IMR-90 (cell line): ENCODE data around the gene EPS8.

Experiments
- BHLHE40 ChIP-seq: fragments of 150-350 bp; IDR thresholded peaks from 2 replicates; pipeline ENCODE4 v1.6.1; 2016; ENCODE audit warnings: mild to moderate bottlenecking, low read depth, low read length
- MAZ ChIP-seq: IDR thresholded peaks from 2 replicates; pipeline ENCODE4 v1.6.1; 2012; ENCODE audit warnings: low read depth, mild to moderate bottlenecking, low read length, improper control_type of control experiment, moderate library complexity, borderline replicate concordance
- POLR2A ChIP-seq: IDR thresholded peaks from 2 replicates; pipeline ENCODE4 v1.6.1; 2012; ENCODE audit warnings: mild to moderate bottlenecking, low read depth, low read length
- RAD21 ChIP-seq: IDR thresholded peaks from 2 replicates; pipeline ENCODE4 v1.6.1; 2012; ENCODE audit warnings: low read length, improper control_type of control experiment
- TF ChIP-seq, protein P1 (sequence below): conservative IDR thresholded peaks from 2 replicates; pipeline ENCODE4 v1.5.1; 2012; ENCODE audit warnings: mild to moderate bottlenecking, low read depth, low read length, improper control_type of control experiment
- TF ChIP-seq, protein P2 (sequence below): fragments of 150-350 bp; IDR thresholded peaks from 2 replicates; pipeline ENCODE4 v1.6.1; 2017; ENCODE audit warnings: mild to moderate bottlenecking, antibody characterized with exemption, low read length, low read depth

DNA sequence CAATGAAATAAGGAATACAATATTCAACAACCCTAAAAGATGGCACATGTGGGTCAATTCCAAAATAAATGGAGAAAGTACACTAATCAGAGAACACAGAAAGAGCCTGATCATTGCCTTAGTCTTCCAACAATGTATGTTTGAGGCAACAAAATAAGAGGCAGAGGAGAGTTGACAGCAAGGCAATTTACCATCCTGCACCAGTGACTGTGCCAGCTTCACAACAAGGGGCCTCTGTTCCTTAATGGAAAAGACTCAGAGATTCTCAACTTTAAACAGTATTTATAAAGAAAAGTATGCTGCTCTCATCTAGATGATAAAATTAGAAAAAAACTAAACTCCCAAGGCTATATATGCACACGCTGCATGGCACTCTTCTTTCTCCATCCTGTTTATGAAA, 25.9 kb downstream of the EPS8 start:
- TF ChIP-seq RAD21: no peak
- TF ChIP-seq, protein P1, sequence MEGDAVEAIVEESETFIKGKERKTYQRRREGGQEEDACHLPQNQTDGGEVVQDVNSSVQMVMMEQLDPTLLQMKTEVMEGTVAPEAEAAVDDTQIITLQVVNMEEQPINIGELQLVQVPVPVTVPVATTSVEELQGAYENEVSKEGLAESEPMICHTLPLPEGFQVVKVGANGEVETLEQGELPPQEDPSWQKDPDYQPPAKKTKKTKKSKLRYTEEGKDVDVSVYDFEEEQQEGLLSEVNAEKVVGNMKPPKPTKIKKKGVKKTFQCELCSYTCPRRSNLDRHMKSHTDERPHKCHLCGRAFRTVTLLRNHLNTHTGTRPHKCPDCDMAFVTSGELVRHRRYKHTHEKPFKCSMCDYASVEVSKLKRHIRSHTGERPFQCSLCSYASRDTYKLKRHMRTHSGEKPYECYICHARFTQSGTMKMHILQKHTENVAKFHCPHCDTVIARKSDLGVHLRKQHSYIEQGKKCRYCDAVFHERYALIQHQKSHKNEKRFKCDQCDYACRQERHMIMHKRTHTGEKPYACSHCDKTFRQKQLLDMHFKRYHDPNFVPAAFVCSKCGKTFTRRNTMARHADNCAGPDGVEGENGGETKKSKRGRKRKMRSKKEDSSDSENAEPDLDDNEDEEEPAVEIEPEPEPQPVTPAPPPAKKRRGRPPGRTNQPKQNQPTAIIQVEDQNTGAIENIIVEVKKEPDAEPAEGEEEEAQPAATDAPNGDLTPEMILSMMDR: no peak
- TF ChIP-seq POLR2A: no peak
- TF ChIP-seq, protein P2, sequence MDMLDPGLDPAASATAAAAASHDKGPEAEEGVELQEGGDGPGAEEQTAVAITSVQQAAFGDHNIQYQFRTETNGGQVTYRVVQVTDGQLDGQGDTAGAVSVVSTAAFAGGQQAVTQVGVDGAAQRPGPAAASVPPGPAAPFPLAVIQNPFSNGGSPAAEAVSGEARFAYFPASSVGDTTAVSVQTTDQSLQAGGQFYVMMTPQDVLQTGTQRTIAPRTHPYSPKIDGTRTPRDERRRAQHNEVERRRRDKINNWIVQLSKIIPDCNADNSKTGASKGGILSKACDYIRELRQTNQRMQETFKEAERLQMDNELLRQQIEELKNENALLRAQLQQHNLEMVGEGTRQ: no peak
- no peak for TF ChIP-seq BHLHE40
- TF ChIP-seq MAZ: no peak
